H1 (cell line): ENCODE results near the gene CAMSAP3. TPM values are rescaled to one million over a fixed set of nuclear protein-coding genes. Genes with fewer than 3 reads are reported as not detected.

Source experiments
- CTCF ChIA-PET: fragments of 300-600 bp; sonication (Branson Sonifier 250); formaldehyde crosslinking; loops from one replicate; lab custom pipeline; 2021; ENCODE audit not compliant: partially characterized antibody; lab: Charles Lee
- POLR2A ChIA-PET: fragments of 300-600 bp; sonication (Branson Sonifier 250); formaldehyde crosslinking; loops from one replicate; lab custom pipeline; 2021; ENCODE audit warnings: inconsistent platforms; ENCODE audit not compliant: partially characterized antibody; lab: Charles Lee
- DNase-seq, 2 experiments: peaks; one replicate each; pipeline versions ENCODE4 v3.0.0 to v3.0.0-alpha.2; 2010 to 2022; ENCODE audit warnings: low spot score in 2 of 2, low read depth in 1 of 2, mixed read lengths in 1 of 2
- FAIRE-seq: peaks from 2 replicates; lab custom pipeline; 2011; peaks lifted over from hg19 to GRCh38; lab: Jason Lieb, UNC
- H2AFZ ChIP-seq: 2 replicates; pipeline ENCODE4 v1.8.1; 2012; ENCODE audit warnings: low read length, inconsistent platforms
- H2AK5ac ChIP-seq: 2 replicates; pipeline ENCODE4 v1.6.1; 2013; ENCODE audit warnings: low read depth, low read length
- H2BK120ac ChIP-seq: replicated peaks from 2 replicates; pipeline ENCODE3; 2013; ENCODE audit warnings: low read depth, low read length, inconsistent platforms
- H2BK12ac ChIP-seq: 2 replicates; pipeline ENCODE4 v1.6.1; 2013; ENCODE audit warnings: low read depth, low read length
- H2BK15ac ChIP-seq: 2 replicates; pipeline ENCODE4 v1.6.1; 2013; ENCODE audit warnings: low read length
- H2BK20ac ChIP-seq: 2 replicates; pipeline ENCODE4 v1.6.1; 2013; ENCODE audit warnings: low read length
- H2BK5ac ChIP-seq: 2 replicates; pipeline ENCODE4 v1.6.1; 2013; ENCODE audit warnings: low read depth, low read length
- H3K14ac ChIP-seq: 2 replicates; pipeline ENCODE4 v1.6.1; 2013; ENCODE audit warnings: inconsistent platforms; ENCODE audit not compliant: insufficient read length
- H3K18ac ChIP-seq: 2 replicates; pipeline ENCODE4 v1.6.1; 2013; ENCODE audit warnings: low read length; ENCODE audit errors: extremely low read depth
- H3K23ac ChIP-seq: 2 replicates; pipeline ENCODE4 v1.6.1; 2013; ENCODE audit warnings: inconsistent platforms; ENCODE audit not compliant: insufficient read length
- H3K23me2 ChIP-seq: 2 replicates; pipeline ENCODE4 v1.6.1; 2013; ENCODE audit warnings: low read depth, low read length
- H3K27ac ChIP-seq: 2 replicates; pipeline ENCODE4 v1.6.1; 2011; ENCODE audit warnings: low read depth, low read length, inconsistent platforms
- H3K27me3 ChIP-seq, 4 experiments: replicated peaks in 1 of 4; 1 replicate in 1 of 4; 2 replicates in 3 of 4; pipeline versions ENCODE4 v1.6.1 to v1.8.1; 2011 to 2013; ENCODE audit warnings: low read length in 3 of 4, mild to moderate bottlenecking in 3 of 4, inconsistent platforms in 2 of 4, mixed read lengths in 2 of 4, moderate library complexity in 1 of 4; ENCODE audit not compliant: control insufficient read depth in 3 of 4, insufficient read depth in 3 of 4; ENCODE audit errors: extremely low read depth in 1 of 4
- H3K36me3 ChIP-seq, 4 experiments: 2 replicates each; pipeline versions ENCODE4 v1.6.1 to v1.8.1; 2011 to 2013; ENCODE audit warnings: mild to moderate bottlenecking in 4 of 4, low read length in 3 of 4, moderate library complexity in 2 of 4, control low read depth in 1 of 4, inconsistent platforms in 1 of 4; ENCODE audit not compliant: insufficient read depth in 4 of 4, control insufficient read depth in 2 of 4
- H3K4ac ChIP-seq: replicated peaks from 2 replicates; pipeline ENCODE3; 2013; ENCODE audit warnings: low read length, low read depth, mixed read lengths, inconsistent platforms; ENCODE audit not compliant: insufficient read length
- H3K4me1 ChIP-seq, 4 experiments: replicated peaks in 1 of 4; 1 replicate in 1 of 4; 2 replicates in 3 of 4; pipeline versions ENCODE4 v1.6.1 to v1.8.1; 2011 to 2013; ENCODE audit warnings: low read length in 3 of 4, inconsistent platforms in 2 of 4, mixed read lengths in 1 of 4; ENCODE audit not compliant: insufficient read depth in 4 of 4, control insufficient read depth in 3 of 4
- H3K4me2 ChIP-seq, 2 experiments: 2 replicates each; pipeline versions ENCODE4 v1.6.1 to v1.8.1; 2011 to 2013; ENCODE audit warnings: low read depth in 2 of 2, low read length in 2 of 2, control low read depth in 1 of 2, inconsistent platforms in 1 of 2, mild to moderate bottlenecking in 1 of 2; ENCODE audit not compliant: insufficient read depth in 1 of 2
- H3K4me3 ChIP-seq, 4 experiments: fragments of 200-600, 300-600 bp in 1 of 4; sonication (generic), shearing (Covaris generic), sonication (Bioruptor Twin) in 1 of 4; 2 replicates each; pipeline versions ENCODE4 v1.5.1 to v1.8.1; 2011 to 2016; ENCODE audit warnings: low read length in 4 of 4, low read depth in 3 of 4, control low read depth in 2 of 4, inconsistent platforms in 2 of 4, mild to moderate bottlenecking in 2 of 4, mixed read lengths in 1 of 4, moderate library complexity in 1 of 4; ENCODE audit not compliant: insufficient read depth in 2 of 4; ENCODE audit errors: extremely low read depth in 1 of 4
- H3K56ac ChIP-seq: replicated peaks from 2 replicates; pipeline ENCODE3; 2013; ENCODE audit warnings: low read depth, mild to moderate bottlenecking, mixed read lengths, low read length, inconsistent platforms; ENCODE audit not compliant: insufficient read length
- H3K79me1 ChIP-seq: 2 replicates; pipeline ENCODE4 v1.6.1; 2013; ENCODE audit warnings: low read depth, low read length, control low read depth
- H3K79me2 ChIP-seq, 2 experiments: 2 replicates each; pipeline versions ENCODE4 v1.6.1 to v1.8.1; 2012 to 2013; ENCODE audit warnings: low read length in 2 of 2, mild to moderate bottlenecking in 2 of 2, inconsistent platforms in 1 of 2; ENCODE audit not compliant: insufficient read depth in 2 of 2, control insufficient read depth in 1 of 2
- H3K9ac ChIP-seq, 4 experiments: replicated peaks in 1 of 4; 1 replicate in 1 of 4; 2 replicates in 3 of 4; pipeline versions ENCODE4 v1.6.1 to v1.8.1; 2011 to 2013; ENCODE audit warnings: low read depth in 3 of 4, low read length in 3 of 4, control low read depth in 2 of 4, mild to moderate bottlenecking in 2 of 4, moderate library complexity in 2 of 4, inconsistent platforms in 1 of 4; ENCODE audit errors: extremely low read depth in 1 of 4
- H3K9me3 ChIP-seq, 2 experiments: 2 replicates each; pipeline versions ENCODE4 v1.6.1 to v1.8.1; 2012 to 2013; ENCODE audit warnings: mild to moderate bottlenecking in 2 of 2, moderate library complexity in 2 of 2, control low read depth in 1 of 2, inconsistent platforms in 1 of 2, low read depth in 1 of 2, low read length in 1 of 2, mixed read lengths in 1 of 2; ENCODE audit not compliant: insufficient read depth in 2 of 2
- H4K20me1 ChIP-seq, 2 experiments: replicated peaks in 1 of 2; 2 replicates each; pipeline versions ENCODE3 to v1.8.1; 2011 to 2013; ENCODE audit warnings: inconsistent platforms in 2 of 2, low read length in 2 of 2, mild to moderate bottlenecking in 1 of 2; ENCODE audit not compliant: insufficient read depth in 2 of 2, control insufficient read depth in 1 of 2
- H4K5ac ChIP-seq: 2 replicates; pipeline ENCODE4 v1.6.1; 2013; ENCODE audit warnings: low read length, low read depth, mixed read lengths, inconsistent platforms; ENCODE audit not compliant: insufficient read length
- H4K8ac ChIP-seq: 2 replicates; pipeline ENCODE4 v1.8.0; 2013; ENCODE audit warnings: mild to moderate bottlenecking, moderate library complexity, low read length, inconsistent platforms; ENCODE audit not compliant: insufficient read depth; ENCODE audit errors: extremely low read depth
- H4K91ac ChIP-seq: replicated peaks from 2 replicates; pipeline ENCODE3; 2013; ENCODE audit warnings: low read length, mixed read lengths, inconsistent platforms; ENCODE audit not compliant: insufficient read length
- ASH2L ChIP-seq: fragments of 200-600, 300-600 bp; sonication (generic); IDR thresholded peaks from one replicate; pipeline ENCODE4 v1.7.1; 2017; ENCODE audit warnings: low read length
- BACH1 ChIP-seq: IDR thresholded peaks from 2 replicates; pipeline ENCODE4 v1.6.1; 2012; ENCODE audit warnings: low read length, improper control_type of control experiment
- CBX8 ChIP-seq: fragments of 300-800, 300-1000 bp; sonication (generic); IDR thresholded peaks from 2 replicates; pipeline ENCODE4 v1.7.1; 2016; ENCODE audit warnings: low read depth, low read length, borderline replicate concordance
- CHD1 ChIP-seq: IDR thresholded peaks from 2 replicates; pipeline ENCODE4 v1.6.1; 2012; ENCODE audit warnings: low read depth, low read length, improper control_type of control experiment
- EGR1 ChIP-seq: IDR thresholded peaks from 2 replicates; pipeline ENCODE4 v1.6.1; 2011; ENCODE audit warnings: low read depth, low read length, borderline replicate concordance
- KDM4A ChIP-seq: IDR thresholded peaks from one replicate; pipeline ENCODE4 v1.7.1; 2012; ENCODE audit warnings: low read depth, mild to moderate bottlenecking, moderate library complexity, low read length, inconsistent platforms; ENCODE audit not compliant: severe bottlenecking
- NANOG ChIP-seq: IDR thresholded peaks from 2 replicates; pipeline ENCODE4 v1.6.1; 2011; ENCODE audit warnings: low read length, low read depth, mild to moderate bottlenecking, inconsistent platforms; ENCODE audit not compliant: insufficient read depth, poor library complexity, severe bottlenecking
- POLR2AphosphoS5 ChIP-seq: IDR thresholded peaks from 2 replicates; pipeline ENCODE4 v1.6.1; 2011; ENCODE audit warnings: low read depth, low read length
- RAD21 ChIP-seq, 2 experiments: IDR thresholded peaks in 1 of 2; conservative IDR thresholded peaks in 1 of 2; 2 replicates each; pipeline ENCODE4 v1.6.1; 2011; ENCODE audit warnings: low read depth in 2 of 2, low read length in 2 of 2, improper control_type of control experiment in 1 of 2, inconsistent platforms in 1 of 2, mild to moderate bottlenecking in 1 of 2, moderate library complexity in 1 of 2
- SP1 ChIP-seq: IDR thresholded peaks from 2 replicates; pipeline ENCODE4 v1.6.1; 2011; ENCODE audit warnings: low read depth, low read length
- TAF7 ChIP-seq: optimal IDR thresholded peaks from 2 replicates; pipeline ENCODE3; 2011; ENCODE audit warnings: low read depth, mild to moderate bottlenecking, inconsistent platforms, low read length, moderate library complexity, borderline replicate concordance
- TCF12 ChIP-seq: IDR thresholded peaks from 2 replicates; pipeline ENCODE4 v1.6.1; 2011; ENCODE audit warnings: low read depth, mild to moderate bottlenecking, low read length
- TEAD4 ChIP-seq: IDR thresholded peaks from 2 replicates; pipeline ENCODE4 v1.6.1; 2012; ENCODE audit warnings: low read depth, low read length, inconsistent platforms, mixed read lengths
- WGBS, 2 experiments: shearing (Covaris generic) in 1 of 2; methylation state at CpG; one replicate each; pipeline versions ENCODE4 v1.1.6 to v1.1.7; 2013 to 2015; ENCODE audit warnings: low lambda C conversion rate in 2 of 2, mixed read lengths in 2 of 2, inconsistent platforms in 1 of 2, low coverage in 1 of 2, missing lambda C conversion rate in 1 of 2; ENCODE audit not compliant: insufficient replicate concordance in 2 of 2, insufficient coverage in 1 of 2, insufficient read length in 1 of 2; ENCODE audit errors: extremely low coverage in 1 of 2, missing lambda C conversion rate in 1 of 2; 5-methylcytosine and 5-hydroxymethylcytosine counted together
- polyA plus RNA-seq, 7 experiments: library from polyadenylated mRNA; depleted of rRNA in 3 of 7; stranded (reverse) in 5 of 7; unstranded in 2 of 7; fragments of >200 nt in 5 of 7; fragments of 200-250 nt in 2 of 7; gene quantifications; 1 replicate in 5 of 7; 2 replicates in 1 of 7; 4 replicates in 1 of 7; pipeline versions ENCODE4 v1.2.1 to v1.2.3, GENCODE V29; 2011 to 2013; ENCODE audit warnings: missing spikeins in 2 of 7, mixed read lengths in 2 of 7
- total RNA-seq: library from RNA; stranded (reverse); fragmentation: NEBNext Ultra II Directional; extraction: Animal tissue kit (Norgen Biotek cat#: 25700); gene quantifications from 2 replicates; pipeline ENCODE4 v1.2.1, GENCODE V29; 2021

CAMSAP3 gene
- total and polyA plus RNA-seq, 2 of the 8 experiments (the other 6 are each of a cell fraction or from before 2014, with no cell fraction given), result 11.4 to 30.4 TPM

GRCh38 chr19:7645656-7646425, 50.2 kb downstream of the CAMSAP3 start:
- Histone ChIP-seq H4K20me1 (peaks cover 0 to 6% of the 10 kb centered on the region in 2 experiments), H3K4me1 (peaks cover 0 to 5% (median 0%) of the 10 kb centered on the region in 4 experiments; a peak in 4 of 7 replicates), H3K18ac (no peak overlapping the region), H3K9me3 (no peaks in the 10 kb centered on the region), H2BK15ac (no peak overlapping the region), H2AFZ (no peak overlapping the region), H3K14ac (no peak overlapping the region), H3K79me2 (no peaks in the 10 kb centered on the region), H3K56ac (no peak overlapping the region), H4K91ac (no peak overlapping the region), H3K23ac (no peak overlapping the region), H3K36me3 (peaks cover 0 to 3% (median 0%) of the 10 kb centered on the region in 4 experiments; a peak in 1 of 8 replicates), H3K27ac (no peak overlapping the region), H2AK5ac (no peak overlapping the region), H2BK20ac (no peak overlapping the region), H4K5ac (no peak overlapping the region), H3K23me2 (no peaks in the 10 kb centered on the region), H3K27me3 (peaks cover 0 to 6% (median 0%) of the 10 kb centered on the region in 4 experiments; a peak in 3 of 7 replicates), H3K79me1 (no peaks in the 10 kb centered on the region), H3K4me2 (no peak overlapping the region), H3K4me3 (no peak overlapping the region), H3K4ac (no peak overlapping the region), H3K9ac (no peak overlapping the region), H4K8ac (peak overlapping the region; percentile 21; the same call in 1 of the 2 replicates), H2BK12ac (no peak overlapping the region), H2BK120ac (no peak overlapping the region), H2BK5ac (no peak overlapping the region)
- CTCF ChIA-PET, result interaction anchor here (1.8 kb wide), 1 partner anchor 154 kb away, joined by 6 read pairs; no protein-coding TSS in a partner anchor
- DNase-seq (no peak), FAIRE-seq (no peak)
- 81% methylated on average over 11 of the region's 20 CpGs; no CpG with 5 or more reads in 1 of the 2 experiments for WGBS, 2 experiments
- POLR2A ChIA-PET, result interaction anchor here (0.9 to 1.3 kb wide), 2 partner anchors 10 to 16 kb away, joined by 3 to 4 read pairs; partner anchors contain the start of gene PET100
- TF ChIP-seq CBX8, result no peak
- TF ChIP-seq EGR1, result no peak
- TF ChIP-seq TCF12, result no peak
- TF ChIP-seq SP1, result no peak
- no peak for TF ChIP-seq POLR2AphosphoS5
- no peak for TF ChIP-seq CHD1
- TF ChIP-seq TEAD4, result no peak
- TF ChIP-seq ASH2L, result no peak
- no peak for TF ChIP-seq NANOG
- TF ChIP-seq RAD21 (IDR thresholded peaks at IDR 0.05 in 1 of 2, conservative IDR thresholded peaks at IDR 0.05 in 1 of 2; ENCODE audit: low read depth in 2 of 2, low read length in 2 of 2), result no peak
- TF ChIP-seq BACH1, result no peak
- TF ChIP-seq KDM4A, result no peak
- no peak for TF ChIP-seq TAF7
